Mononuclear cell (primary cell): ENCODE data around the gene ZFP82. TPM values are rescaled to one million over a fixed set of nuclear protein-coding genes. Genes with fewer than 3 reads are reported as not detected.

Experiments used
- H3K27me3 ChIP-seq: 2 replicates; pipeline ENCODE4 v1.6.0; 2011; ENCODE audit warnings: low read length, control low read depth; ENCODE audit not compliant: insufficient read depth
- H3K4me1 ChIP-seq: 2 replicates; pipeline ENCODE4 v1.5.1; 2011; ENCODE audit warnings: mild to moderate bottlenecking, low read length, control low read depth; ENCODE audit not compliant: insufficient read depth
- H3K4me3 ChIP-seq: 2 replicates; pipeline ENCODE4 v1.5.1; 2011; ENCODE audit warnings: mild to moderate bottlenecking, low read length, moderate library complexity
- H3K9me3 ChIP-seq: 2 replicates; pipeline ENCODE4 v1.5.1; 2011; ENCODE audit warnings: low read depth, mild to moderate bottlenecking, control low read depth, low read length
- total RNA-seq: library from RNA; depleted of rRNA; stranded (reverse); fragments of >200 nt; gene quantifications from one replicate; pipeline ENCODE4 v1.2.3, GENCODE V29; 2012

The ZFP82 gene
- total RNA-seq: 4.5 TPM

- Histone ChIP-seq H3K9me3 (no peaks in the 10 kb centered on the region), H3K4me1 (peaks cover 17% of the 10 kb centered on the region), H3K4me3 (peak within 1 kb of the TSS; percentile 75)
Observed at GRCh38 chr19:36418287-36419001, at the start of gene ZFP82. Gene ZFP82, minus strand, starts transcription at chr19:36418644. Its CDS starts 8,855 bp downstream, at chr19:36409789.

DNA sequence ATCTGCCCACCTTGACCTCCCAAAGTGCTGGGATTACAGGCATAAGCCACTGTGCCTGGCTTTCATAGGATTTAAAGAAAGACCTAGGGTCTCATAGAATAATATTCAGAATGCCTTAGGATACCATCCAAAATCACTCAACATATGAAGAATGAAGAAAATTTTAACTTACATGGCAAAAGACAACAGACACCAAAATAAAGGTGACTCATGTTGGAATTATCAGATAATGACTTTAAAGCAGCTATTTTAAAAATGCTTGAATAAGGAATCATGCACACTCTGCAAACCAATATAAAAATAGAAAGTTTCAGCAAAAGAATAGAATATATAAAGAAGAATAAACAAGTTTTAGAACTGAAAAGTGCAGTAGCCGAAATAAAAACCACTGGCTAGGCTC, 41.6 kb upstream of the ZFP82 start:
- no peaks in the 10 kb centered on the region for H3K4me1 ChIP-seq
- no peaks in the 10 kb centered on the region for H3K27me3 ChIP-seq
- H3K9me3 ChIP-seq: peaks cover 27% of the 10 kb centered on the region
- no peak overlapping the region for H3K4me3 ChIP-seq

More at GRCh38 chr19:36418287-36419001, at the start of gene ZFP82:
- peaks cover 29% of the 10 kb centered on the region for H3K27me3 ChIP-seq

GRCh38 chr19:36456831-36457230, 38.4 kb upstream of the ZFP82 start:
- H3K4me1 ChIP-seq: no peaks in the 10 kb centered on the region
- no peaks in the 10 kb centered on the region for H3K27me3 ChIP-seq
- H3K4me3 ChIP-seq: no peak overlapping the region
- H3K9me3 ChIP-seq: peaks cover 36% of the 10 kb centered on the region

- Histone ChIP-seq H3K27me3 (no peaks in the 10 kb centered on the region), H3K9me3 (peaks cover 75% of the 10 kb centered on the region), H3K4me1 (no peaks in the 10 kb centered on the region), H3K4me3 (no peak overlapping the region)
Observed at GRCh38 chr19:36449059-36449670, 30.7 kb upstream of the ZFP82 start.

DNA sequence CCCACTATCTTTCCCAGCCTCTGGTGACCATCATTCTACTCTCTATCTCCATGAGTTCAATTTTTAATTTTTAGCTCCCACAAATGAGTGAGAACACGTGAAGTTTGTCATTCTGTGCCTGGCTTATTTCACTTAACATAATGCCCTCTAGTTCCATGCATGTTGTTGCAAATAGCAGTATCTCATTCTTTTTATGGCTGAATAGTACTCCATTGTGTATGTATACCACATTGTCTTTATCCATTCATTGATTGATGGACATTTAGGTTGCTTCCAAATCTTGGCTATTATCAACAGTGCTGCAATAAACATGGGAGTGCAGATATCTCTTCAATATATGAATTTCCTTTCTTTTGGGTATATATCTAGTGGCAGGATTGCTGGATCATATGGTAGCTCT, 22.9 kb upstream of the ZFP82 start:
- Histone ChIP-seq H3K9me3 (peaks cover 26% of the 10 kb centered on the region), H3K4me1 (no peaks in the 10 kb centered on the region), H3K27me3 (no peaks in the 10 kb centered on the region), H3K4me3 (no peak overlapping the region)

- no peaks in the 10 kb centered on the region for H3K27me3 ChIP-seq
- H3K9me3 ChIP-seq: peaks cover 4% of the 10 kb centered on the region
- no peaks in the 10 kb centered on the region for H3K4me1 ChIP-seq
- no peak overlapping the region for H3K4me3 ChIP-seq
Observed at GRCh38 chr19:36436531-36436930, 18.1 kb upstream of the ZFP82 start.

DNA sequence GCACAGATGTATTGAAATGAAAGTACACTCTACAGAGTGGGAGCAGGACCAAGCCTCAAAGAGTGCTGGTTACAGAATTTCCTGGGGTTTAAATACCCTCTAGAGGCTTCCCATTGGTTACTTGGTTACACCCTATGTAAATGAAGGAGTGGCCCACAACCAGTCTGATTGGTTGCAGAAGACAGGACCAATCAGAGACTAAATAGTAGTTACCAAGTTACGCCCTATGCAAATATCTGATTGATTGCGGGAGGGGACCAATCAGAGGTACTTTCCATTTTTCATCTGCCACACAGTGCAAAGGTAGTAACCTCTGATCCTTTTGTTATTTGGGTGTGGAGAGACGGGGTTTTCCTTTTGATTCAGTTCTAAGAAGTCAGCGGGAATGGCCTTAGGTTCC, 5.5 kb upstream of the ZFP82 start:
- Histone ChIP-seq H3K27me3 (peaks cover 29% of the 10 kb centered on the region), H3K4me1 (peaks cover 6% of the 10 kb centered on the region), H3K4me3 (no peak overlapping the region), H3K9me3 (no peaks in the 10 kb centered on the region)

- Histone ChIP-seq H3K27me3 (peaks cover 29% of the 10 kb centered on the region), H3K4me3 (no peak overlapping the region), H3K9me3 (no peaks in the 10 kb centered on the region), H3K4me1 (peaks cover 17% of the 10 kb centered on the region)
Observed at GRCh38 chr19:36421749-36422481, 3.5 kb upstream of the ZFP82 start.

GRCh38 chr19:36420961-36421748, 2.7 kb upstream of the ZFP82 start:
- Histone ChIP-seq H3K4me1 (peaks cover 17% of the 10 kb centered on the region), H3K4me3 (no peak overlapping the region), H3K9me3 (no peaks in the 10 kb centered on the region), H3K27me3 (peaks cover 29% of the 10 kb centered on the region)

- Histone ChIP-seq H3K4me3 (peak overlapping the region; percentile 75), H3K4me1 (peaks cover 17% of the 10 kb centered on the region), H3K9me3 (peaks cover under 1% of the 10 kb centered on the region), H3K27me3 (peaks cover 26% of the 10 kb centered on the region)
Observed at GRCh38 chr19:36417752-36418286, 625 bp downstream of the ZFP82 start.

GRCh38 chr19:36409841-36410240, 8.6 kb downstream of the ZFP82 start:
- peaks cover 26% of the 10 kb centered on the region for H3K9me3 ChIP-seq
- H3K27me3 ChIP-seq: no peaks in the 10 kb centered on the region
- no peaks in the 10 kb centered on the region for H3K4me1 ChIP-seq
- no peak overlapping the region for H3K4me3 ChIP-seq

- no peaks in the 10 kb centered on the region for H3K27me3 ChIP-seq
- no peak overlapping the region for H3K4me3 ChIP-seq
- H3K4me1 ChIP-seq: no peaks in the 10 kb centered on the region
- H3K9me3 ChIP-seq: peaks cover 26% of the 10 kb centered on the region
Observed at GRCh38 chr19:36408101-36408500, 10.3 kb downstream of the ZFP82 start.

GRCh38 chr19:36404498-36404897, 13.9 kb downstream of the ZFP82 start:
- Histone ChIP-seq H3K4me3 (no peak overlapping the region), H3K27me3 (no peaks in the 10 kb centered on the region), H3K4me1 (peaks cover 5% of the 10 kb centered on the region), H3K9me3 (peaks cover 32% of the 10 kb centered on the region)

DNA sequence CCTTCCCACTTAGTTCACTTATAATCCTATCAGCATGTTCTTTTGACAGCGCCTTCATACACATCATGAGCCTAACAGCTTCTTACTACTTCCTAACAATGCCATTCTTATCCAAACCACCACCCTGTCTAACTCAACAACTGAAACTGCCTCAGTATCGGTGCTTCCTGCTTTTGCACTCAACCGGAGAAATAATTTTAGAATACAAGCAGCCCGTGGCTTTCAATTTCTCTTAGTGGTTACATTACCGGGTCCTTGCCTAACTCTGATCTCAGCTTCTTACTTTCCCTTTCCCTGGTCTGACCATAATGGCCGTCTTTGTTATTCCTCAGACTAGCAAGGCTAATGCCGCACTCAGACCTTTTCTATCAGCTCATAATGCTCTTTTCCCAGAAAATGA, 17.0 kb downstream of the ZFP82 start:
- Histone ChIP-seq H3K4me3 (no peak overlapping the region), H3K4me1 (peaks cover 5% of the 10 kb centered on the region), H3K9me3 (peaks cover 25% of the 10 kb centered on the region), H3K27me3 (no peaks in the 10 kb centered on the region)
